GM21390 (cell line): ENCODE data around the gene SLC18A2.
A peak's percentile ranks its signal among the peaks of the same experiment; 100 is the strongest.

ENCODE experiments used
- ATAC-seq: cut with Tn5 transposase; IDR thresholded peaks from one replicate; pipeline ENCODE4 v1.9.1; 2021; ENCODE audit not compliant: unreplicated experiment

The SLC18A2 gene

GRCh38 chr10:117237401-117237991 lies 3.4 kb upstream of the SLC18A2 start:
- peak; percentile 53 for ATAC-seq

- ATAC-seq = no peak
Measured at GRCh38 chr10:117239051-117239450, 1.9 kb upstream of the SLC18A2 start.

DNA sequence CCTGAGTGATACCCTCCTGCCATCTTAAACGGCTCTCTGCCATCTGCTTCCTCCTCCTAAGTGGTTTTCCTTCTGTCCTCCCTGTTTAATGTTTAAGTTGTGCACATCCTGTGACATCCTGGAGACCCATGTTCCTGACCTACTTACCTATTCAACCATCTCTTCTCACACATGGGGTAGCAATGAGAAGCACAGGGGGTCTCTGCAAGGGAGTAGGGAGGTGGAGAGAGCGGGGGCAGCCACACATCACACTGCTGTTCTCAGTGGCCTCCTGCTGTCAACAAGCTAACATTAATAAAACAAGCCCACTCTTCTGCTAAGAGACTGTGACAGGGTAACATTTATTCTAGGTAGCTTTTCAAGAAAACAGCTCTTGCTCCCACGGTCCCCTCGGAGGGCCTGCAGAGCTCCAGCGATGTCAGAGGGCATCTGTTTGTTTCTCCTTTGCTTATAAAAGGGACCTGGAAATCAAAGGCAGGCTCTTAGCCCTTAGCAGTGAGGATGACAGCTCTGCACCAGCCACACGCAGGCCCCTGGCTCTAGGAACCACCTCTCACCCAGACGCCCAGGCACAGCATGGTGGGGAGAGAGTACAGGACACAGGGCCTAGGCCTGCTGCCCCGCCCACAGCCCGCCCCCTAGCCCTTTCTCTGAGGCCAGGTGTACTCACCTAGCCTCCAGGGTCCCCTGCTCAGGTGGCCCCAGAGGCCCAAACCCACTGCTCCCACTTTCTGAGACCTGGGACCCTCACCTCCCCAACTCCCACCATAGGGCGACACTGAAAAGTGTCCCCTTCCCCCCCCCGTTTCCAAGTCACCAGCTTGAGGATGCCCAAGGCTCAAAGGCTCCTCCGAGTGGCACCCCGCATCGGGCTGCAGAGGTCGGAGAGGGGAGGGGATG lies 943 bp upstream of the SLC18A2 start:
- ATAC-seq = no peak

- ATAC-seq = no peak
Measured at GRCh38 chr10:117241541-117242462, 888 bp downstream of the SLC18A2 start.

DNA sequence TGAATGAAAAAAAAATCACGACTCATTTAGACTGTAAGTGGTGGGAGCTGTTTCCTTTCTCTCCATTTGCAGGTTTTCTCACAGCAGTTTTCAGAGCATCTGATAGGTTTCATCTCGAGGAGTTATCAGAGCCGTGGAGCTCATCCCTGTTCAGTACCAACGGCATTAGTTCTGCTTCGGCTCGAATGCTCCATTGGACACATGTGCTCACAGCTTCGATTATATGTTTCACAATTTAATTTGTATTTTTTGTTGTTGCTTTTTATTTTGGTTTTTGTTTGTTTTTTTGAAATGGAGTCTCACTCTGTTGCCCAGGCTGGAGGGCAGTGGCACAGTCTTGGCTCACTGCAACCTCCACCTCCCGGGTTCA lies 1.5 kb downstream of the SLC18A2 start:
- ATAC-seq = no peak

- no peak for ATAC-seq
Measured at GRCh38 chr10:117246997-117247671, 6.2 kb downstream of the SLC18A2 start.

DNA sequence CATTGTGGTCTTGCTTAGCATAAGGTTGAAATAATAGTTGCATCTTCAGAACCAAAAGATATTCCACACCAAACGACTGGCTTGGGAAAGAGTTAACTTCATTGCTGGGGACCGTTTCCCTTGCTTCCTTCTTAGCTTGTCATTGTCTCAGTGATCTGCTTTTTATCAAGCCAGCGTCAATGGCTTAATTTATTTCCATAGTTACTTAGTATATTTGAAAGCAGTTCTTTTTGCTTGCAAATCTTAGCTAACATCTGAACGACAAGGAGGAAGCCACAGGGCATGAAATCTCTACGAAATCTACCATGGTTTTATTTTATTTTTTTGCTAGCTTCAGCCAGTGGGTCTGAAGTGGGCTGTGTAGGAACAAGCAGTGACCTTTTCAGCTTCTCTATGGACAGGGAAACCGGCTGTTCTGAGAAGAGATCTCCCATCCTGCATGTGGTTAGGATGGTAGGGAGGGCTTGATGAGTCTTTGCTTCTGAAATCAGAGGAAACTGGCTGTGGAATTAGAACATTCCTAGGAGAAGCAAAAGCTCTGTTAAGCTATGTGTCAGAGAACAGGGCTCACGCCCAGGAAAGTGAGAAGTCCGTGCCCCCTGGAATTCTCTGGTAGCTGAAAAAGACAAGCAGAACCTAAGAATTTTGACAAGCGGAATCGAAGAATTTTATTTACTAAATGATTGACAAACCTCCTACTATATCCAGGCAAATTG lies 8.0 kb downstream of the SLC18A2 start:
- ATAC-seq = no peak

DNA sequence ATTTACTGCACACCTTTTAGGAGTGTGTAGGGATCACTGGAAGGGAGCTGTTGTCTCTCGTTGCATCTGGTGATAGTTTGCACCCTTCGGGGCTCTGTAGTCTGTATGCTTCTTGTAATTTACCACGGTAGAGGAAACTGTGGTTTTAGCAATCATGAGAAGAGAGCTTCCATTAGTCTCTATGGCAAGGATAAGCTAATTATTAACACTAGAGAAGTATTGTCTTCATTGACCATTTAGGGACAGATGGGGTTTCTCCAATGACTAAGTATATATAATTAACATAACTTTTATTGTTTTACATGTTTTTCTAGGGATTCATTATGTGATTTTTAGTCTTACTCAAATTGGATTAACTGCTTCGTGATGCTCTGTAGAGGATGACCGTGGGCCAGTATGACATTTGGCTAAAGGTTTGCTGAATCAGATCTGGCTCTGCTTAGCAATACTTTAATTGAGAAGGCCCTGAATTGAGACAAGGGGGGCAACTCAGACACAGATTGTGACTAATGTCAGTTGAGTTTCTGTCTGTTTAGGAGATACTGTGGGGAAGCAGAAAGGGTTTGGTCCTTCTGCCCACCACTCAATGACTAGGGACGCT lies 8.7 kb downstream of the SLC18A2 start:
- ATAC-seq = no peak

GRCh38 chr10:117250411-117250810 lies 9.5 kb downstream of the SLC18A2 start:
- ATAC-seq = no peak

GRCh38 chr10:117253908-117254307 lies 13.0 kb downstream of the SLC18A2 start:
- ATAC-seq = no peak

DNA sequence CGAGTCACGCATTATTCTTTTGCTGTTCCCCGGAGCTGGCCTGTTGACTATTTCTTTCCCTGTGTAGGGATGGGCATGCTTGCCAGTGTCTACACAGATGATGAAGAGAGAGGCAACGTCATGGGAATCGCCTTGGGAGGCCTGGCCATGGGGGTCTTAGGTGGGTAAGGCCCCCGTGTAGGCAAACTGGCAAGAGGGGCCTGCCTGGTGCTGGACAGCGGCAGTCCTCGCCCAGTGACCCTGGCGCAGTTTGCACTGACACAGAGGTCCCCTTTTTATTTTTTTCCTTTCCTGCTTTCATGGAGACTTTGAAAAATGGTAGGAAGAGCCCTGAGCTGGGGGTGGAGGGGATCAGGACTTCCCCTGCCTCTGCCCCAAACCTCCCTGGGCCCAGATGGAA lies 13.4 kb downstream of the SLC18A2 start:
- ATAC-seq = no peak

DNA sequence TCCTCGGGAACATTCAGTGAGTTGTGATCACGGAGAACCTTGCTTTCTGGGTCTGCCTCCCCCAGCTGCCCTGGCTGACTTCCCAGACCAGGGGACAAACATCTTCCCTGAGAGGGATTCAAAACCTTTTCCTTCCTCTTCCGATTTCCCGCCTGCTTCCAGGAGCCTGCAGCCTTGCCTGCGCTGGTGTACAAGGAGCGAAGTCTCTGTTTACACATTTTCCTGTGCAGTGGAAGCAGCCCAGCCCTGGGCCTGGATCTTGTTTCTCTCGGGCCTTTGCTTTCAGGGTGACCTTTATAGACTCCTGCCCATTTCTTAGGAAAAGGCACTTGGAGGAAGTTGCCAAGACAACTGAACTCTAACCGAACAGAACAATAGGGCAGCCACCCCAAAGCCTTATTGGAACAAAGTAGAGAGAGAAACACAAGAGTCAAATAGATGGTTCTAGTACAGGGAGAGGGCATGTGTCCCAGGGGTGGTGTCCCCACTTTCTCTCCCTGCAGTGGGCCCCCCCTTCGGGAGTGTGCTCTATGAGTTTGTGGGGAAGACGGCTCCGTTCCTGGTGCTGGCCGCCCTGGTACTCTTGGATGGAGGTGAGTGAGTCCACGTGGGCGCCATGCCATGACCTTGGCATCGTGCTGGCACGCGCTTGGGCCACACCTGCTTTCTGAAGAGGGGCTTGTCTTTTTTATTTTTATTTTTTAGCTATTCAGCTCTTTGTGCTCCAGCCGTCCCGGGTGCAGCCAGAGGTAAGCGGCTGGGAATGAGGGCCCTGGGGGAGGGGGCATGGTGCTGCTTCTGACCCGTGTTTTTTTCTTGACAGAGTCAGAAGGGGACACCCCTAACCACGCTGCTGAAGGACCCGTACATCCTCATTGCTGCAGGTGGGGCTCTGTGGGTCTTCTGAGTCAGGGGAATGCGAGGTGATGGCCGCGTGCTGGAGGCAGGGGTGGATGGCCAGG lies 14.1 kb downstream of the SLC18A2 start:
- ATAC-seq = no peak

DNA sequence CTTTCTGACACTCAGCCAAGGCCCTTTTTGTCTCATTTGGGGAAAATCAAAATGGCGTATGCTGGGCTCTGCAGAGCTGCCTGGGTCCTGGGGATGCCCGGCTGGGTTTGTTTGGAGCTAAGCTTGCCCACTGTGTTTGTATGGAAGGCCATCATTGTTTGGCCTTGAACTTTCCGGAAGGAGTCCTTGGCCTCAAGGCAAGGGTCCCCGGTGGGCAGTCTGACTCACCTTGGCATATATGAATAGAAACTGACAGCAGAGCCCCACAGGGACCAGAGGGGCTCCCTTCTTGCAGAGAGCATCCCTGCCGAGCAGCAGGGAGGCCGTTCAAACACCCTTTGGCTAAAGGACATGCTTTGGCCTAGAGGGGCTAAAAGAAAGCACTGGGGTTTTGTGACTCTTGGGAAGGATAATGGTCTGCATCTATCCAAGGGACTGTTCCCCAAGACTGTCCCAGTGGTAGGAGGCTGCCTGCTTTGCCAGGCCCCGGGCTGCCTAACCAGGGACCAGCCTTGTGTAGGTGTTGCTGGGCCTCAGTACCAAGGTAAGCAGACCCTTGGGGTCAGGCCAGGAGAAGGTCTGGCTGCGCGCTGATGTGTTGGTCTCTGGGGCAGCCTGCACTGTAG lies 15.0 kb downstream of the SLC18A2 start:
- ATAC-seq = no peak

GRCh38 chr10:117256910-117257309 lies 16.0 kb downstream of the SLC18A2 start:
- ATAC-seq = no peak

DNA sequence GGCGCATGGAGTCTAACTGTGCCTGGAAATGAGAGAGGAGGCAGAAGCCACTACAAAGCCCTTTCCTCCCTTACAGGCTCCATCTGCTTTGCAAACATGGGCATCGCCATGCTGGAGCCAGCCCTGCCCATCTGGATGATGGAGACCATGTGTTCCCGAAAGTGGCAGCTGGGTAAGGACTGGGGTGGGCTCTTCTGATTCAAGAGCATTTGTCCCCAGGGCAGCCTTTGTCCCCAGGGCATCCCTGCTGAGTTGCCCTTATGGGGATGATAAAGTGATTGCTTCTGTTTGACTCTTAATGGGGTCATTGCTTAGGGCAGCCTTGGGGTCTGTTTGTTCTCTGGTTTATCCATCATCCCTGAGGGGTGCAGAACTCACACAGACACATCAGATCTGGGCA lies 16.8 kb downstream of the SLC18A2 start:
- no peak for ATAC-seq

- ATAC-seq = no peak
Measured at GRCh38 chr10:117259279-117259678, 18.4 kb downstream of the SLC18A2 start.

GRCh38 chr10:117260084-117260483 lies 19.2 kb downstream of the SLC18A2 start:
- ATAC-seq = no peak

GRCh38 chr10:117261501-117261900 lies 20.6 kb downstream of the SLC18A2 start:
- ATAC-seq = no peak
